Measurements from ENCODE around the gene ARF5.
"Not testable (repeated sequence)": the region's sequence is repeated elsewhere in the genome, so short reads cannot be mapped to it uniquely, and the experiment has no call there.

ARF5 gene

DNA sequence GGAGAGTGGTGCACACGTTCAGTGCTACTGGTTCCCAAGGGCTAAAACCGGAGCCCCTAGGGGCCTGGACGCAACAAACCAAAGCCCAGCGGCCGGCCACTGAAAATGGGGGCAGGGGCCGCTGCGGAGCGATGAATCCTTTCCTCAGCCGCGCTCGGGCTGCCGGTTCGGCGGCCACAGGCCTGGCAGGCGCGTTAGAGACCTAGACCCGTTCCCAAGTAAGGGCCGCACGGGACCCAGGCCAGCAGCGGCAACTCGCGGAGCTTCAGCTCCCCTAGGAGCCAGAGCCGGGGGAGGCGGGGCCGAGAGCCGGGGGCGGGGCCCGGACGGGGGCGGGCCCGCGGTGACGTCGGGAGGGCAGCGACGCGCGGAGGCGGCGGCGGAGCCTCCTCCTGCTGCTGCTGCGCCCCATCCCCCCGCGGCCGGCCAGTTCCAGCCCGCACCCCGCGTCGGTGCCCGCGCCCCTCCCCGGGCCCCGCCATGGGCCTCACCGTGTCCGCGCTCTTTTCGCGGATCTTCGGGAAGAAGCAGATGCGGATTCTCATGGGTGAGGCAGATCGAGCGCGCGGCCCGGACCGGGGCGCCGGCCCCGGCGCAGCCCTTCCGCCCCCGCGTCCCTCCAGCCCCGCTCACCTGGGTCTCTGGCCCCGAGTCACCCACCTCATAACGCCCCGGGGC is at the start of gene ARF5:
ARF5 (plus strand) TSS at position 393 of the 678 bp plus-strand sequence; CDS start at position 481, 88 bp downstream.
- peak; percentile 98 for DNase-seq (ENCODE audit: low spot score)
- TF ChIP-seq, protein P1, sequence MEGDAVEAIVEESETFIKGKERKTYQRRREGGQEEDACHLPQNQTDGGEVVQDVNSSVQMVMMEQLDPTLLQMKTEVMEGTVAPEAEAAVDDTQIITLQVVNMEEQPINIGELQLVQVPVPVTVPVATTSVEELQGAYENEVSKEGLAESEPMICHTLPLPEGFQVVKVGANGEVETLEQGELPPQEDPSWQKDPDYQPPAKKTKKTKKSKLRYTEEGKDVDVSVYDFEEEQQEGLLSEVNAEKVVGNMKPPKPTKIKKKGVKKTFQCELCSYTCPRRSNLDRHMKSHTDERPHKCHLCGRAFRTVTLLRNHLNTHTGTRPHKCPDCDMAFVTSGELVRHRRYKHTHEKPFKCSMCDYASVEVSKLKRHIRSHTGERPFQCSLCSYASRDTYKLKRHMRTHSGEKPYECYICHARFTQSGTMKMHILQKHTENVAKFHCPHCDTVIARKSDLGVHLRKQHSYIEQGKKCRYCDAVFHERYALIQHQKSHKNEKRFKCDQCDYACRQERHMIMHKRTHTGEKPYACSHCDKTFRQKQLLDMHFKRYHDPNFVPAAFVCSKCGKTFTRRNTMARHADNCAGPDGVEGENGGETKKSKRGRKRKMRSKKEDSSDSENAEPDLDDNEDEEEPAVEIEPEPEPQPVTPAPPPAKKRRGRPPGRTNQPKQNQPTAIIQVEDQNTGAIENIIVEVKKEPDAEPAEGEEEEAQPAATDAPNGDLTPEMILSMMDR (IDR thresholded peaks at IDR 0.05; ENCODE audit: extremely low read depth, missing control alignments): no peak

DNA sequence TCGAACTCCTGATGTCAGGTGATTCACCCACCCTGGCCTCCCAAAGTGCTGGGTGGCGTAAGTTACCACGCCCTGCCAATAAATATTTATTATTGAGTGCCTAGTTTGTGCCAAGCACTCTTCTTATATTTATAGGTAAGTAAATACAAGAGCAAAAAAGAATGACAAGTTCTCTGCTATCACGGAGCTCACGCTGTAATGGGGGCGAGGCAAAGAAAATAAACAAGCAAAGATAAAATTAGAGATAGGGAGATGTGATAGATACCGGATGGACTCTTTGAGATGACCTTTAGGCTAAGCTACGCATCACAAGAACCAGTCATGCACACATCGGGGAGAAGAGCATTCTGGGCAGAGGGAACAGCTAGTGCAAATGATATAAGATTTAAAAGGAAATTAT is 49.1 kb upstream of the ARF5 start:
- TF ChIP-seq, protein P1 (IDR thresholded peaks at IDR 0.05; ENCODE audit: extremely low read depth, missing control alignments): no peak

DNA sequence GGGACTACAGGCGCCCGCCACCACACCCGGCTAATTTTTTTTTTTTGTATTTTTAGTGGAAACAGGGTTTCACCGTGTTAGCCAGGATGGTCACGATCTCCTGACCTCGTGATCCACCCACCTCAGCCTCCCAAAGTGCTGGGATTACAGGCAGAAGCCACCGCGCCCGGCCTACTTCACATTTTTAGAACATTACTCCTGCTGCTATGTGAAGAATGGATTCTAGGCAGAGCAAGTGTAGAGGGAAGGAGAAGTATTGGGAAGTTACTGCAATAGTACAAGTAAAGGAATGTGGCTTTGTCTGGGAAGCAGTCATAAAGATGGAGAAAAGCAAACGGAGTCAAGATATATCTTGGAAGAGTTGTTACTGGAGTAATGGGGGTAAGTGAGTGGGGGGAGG is 47.8 kb upstream of the ARF5 start:
- DNase-seq (ENCODE audit: low spot score): not testable (repeated sequence)

More for the DNA sequence above, 49.1 kb upstream of the ARF5 start:
- no peak for DNase-seq (ENCODE audit: low spot score)

DNA sequence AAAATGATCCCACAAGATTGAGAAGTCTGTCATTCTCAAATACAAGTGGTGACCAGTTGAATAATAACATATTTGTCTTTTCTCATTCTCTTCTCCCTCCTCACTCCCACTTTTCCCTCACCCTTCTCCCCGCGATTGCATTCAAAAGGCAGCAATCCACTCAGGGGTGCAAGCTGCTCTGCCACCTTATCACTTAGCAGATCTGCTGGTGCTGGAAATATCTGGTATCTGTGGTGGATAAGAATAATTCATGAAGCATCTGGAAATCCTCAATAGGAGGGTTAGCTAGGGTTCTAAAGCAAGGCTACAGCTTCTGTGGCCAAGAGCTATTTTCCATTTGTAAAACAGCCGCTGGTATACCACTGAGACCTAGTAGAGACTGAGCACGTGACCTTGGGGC is 46.7 kb upstream of the ARF5 start:
- DNase-seq (ENCODE audit: low spot score): no peak
- TF ChIP-seq, protein P1 (IDR thresholded peaks at IDR 0.05; ENCODE audit: extremely low read depth, missing control alignments): no peak

DNA sequence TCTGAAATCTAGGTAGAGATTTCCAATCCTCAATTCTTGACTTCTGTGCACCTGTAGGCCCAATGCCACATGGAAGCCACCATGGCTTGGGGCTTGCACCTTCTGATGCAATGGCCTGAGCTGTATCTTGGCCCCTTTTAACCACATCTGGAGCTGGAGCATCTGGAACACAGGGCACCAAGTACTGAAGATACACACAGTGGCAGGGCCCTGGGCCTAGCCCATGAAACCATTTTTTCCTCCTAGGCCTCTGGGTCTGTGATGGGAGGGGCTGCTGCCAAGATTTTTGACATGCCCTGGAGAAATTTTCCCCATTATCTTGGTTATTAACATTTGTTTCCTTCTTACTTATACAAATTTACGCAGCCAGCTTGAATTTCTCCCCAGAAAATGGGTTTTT is 41.9 kb upstream of the ARF5 start:
- DNase-seq (ENCODE audit: low spot score): no peak
- TF ChIP-seq, protein P1 (IDR thresholded peaks at IDR 0.05; ENCODE audit: extremely low read depth, missing control alignments): no peak

DNA sequence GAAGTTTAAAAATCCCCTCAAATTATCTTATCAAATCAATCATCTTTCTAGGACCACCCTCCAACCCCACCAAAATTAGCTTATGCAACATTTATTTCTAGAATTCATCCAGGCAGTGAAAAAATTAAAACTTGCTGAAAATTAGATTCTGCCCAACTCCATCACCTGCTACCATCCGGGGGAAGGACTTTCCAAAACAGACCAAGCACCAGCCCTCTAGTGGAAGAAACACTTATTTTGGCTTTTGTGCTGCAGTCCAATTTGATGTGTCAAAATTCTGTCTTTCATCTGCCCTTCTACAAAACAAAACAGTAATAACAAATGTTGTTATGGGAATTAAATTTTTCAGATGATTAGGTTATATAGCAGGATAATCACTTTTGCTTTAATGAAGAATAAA is 38.0 kb upstream of the ARF5 start:
- DNase-seq (ENCODE audit: low spot score): no peak
- TF ChIP-seq, protein P1 (IDR thresholded peaks at IDR 0.05; ENCODE audit: extremely low read depth, missing control alignments): no peak

DNA sequence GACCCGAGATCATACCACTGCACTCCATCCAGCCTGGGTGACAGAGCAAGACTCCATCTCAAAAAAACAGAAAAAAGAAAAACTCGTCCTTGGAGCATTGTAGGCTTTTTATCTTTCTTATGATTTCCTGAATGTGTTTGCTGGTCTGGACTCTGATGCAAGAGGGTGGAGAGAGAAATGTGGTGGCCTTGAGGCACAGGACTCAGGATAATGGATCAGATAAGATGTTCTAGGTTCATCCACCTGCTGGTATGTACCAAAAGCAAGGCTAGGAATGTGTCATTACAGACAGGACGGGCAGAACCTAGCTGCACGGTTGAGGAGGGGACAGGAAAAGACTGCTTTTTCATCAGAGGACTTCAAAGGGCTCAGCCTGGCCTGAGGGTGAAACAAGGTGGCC is 36.3 kb upstream of the ARF5 start:
- TF ChIP-seq, protein P1 (IDR thresholded peaks at IDR 0.05; ENCODE audit: extremely low read depth, missing control alignments): no peak
- no peak for DNase-seq (ENCODE audit: low spot score)

DNA sequence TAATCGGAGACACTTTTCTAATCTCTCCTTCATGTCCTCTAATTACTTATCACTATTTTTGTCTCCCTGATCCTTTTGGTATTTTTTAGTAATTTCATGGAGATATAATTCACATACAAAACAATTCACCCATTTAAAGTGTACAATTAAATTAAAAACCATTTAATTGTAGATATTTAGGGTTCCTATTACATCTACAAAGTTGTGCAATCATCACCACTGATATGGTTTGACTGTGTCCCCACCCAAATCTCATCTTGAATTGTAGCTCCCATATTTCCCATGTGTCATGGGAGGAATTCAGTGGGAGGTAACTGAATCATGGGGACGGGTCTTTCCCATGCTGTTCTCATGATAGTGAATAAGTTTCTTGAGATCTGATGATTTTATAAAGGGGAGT is 31.8 kb upstream of the ARF5 start:
- no peak for DNase-seq (ENCODE audit: low spot score)
- TF ChIP-seq, protein P1 (IDR thresholded peaks at IDR 0.05; ENCODE audit: extremely low read depth, missing control alignments): no peak

Data from GM20000 (cell line).